Chondrocyte (in vitro differentiated cells): ENCODE data around the gene FIBCD1. TPM values are rescaled to one million over a fixed set of nuclear protein-coding genes. Genes with fewer than 3 reads are reported as not detected.

Source experiments
- DNase-seq: peaks from one replicate; pipeline ENCODE4 v3.0.0; 2021; ENCODE audit warnings: mixed read lengths, low spot score
- H3K27ac Mint-ChIP-seq: one replicate; pipeline ENCODE4 v1.8.0; 2021; ENCODE audit warnings: mild to moderate bottlenecking, moderate library complexity, mixed read lengths; ENCODE audit not compliant: unreplicated experiment
- H3K27me3 Mint-ChIP-seq: 2 replicates; pipeline ENCODE4 v1.8.0; 2021; ENCODE audit warnings: low read depth, mixed read lengths
- H3K36me3 Mint-ChIP-seq: 2 replicates; pipeline ENCODE4 v1.8.0; 2021; ENCODE audit warnings: low read depth, mixed read lengths
- H3K4me1 Mint-ChIP-seq: 2 replicates; pipeline ENCODE4 v1.8.0; 2021; ENCODE audit warnings: low read depth, mild to moderate bottlenecking, mixed read lengths
- H3K4me3 Mint-ChIP-seq: one replicate; pipeline ENCODE4 v1.8.0; 2021; ENCODE audit warnings: mild to moderate bottlenecking, moderate library complexity, mixed read lengths; ENCODE audit not compliant: unreplicated experiment
- H3K9me3 Mint-ChIP-seq: 2 replicates; pipeline ENCODE4 v1.8.0; 2021; ENCODE audit warnings: low read depth, mixed read lengths
- total RNA-seq: library from RNA; stranded (reverse); gene quantifications from 3 replicates; pipeline ENCODE4 v1.2.1, GENCODE V29; 2021
- TF ChIP-seq, protein P1 (sequence below): fragments of 200-600 bp; sonication (generic); IDR thresholded peaks from 2 replicates; pipeline ENCODE4 v1.5.0; 2021; ENCODE audit warnings: antibody characterized with exemption, mild to moderate bottlenecking, moderate library complexity

The FIBCD1 gene
- total RNA-seq, 1 donor from 2014 or later: 8.3 TPM

DNA sequence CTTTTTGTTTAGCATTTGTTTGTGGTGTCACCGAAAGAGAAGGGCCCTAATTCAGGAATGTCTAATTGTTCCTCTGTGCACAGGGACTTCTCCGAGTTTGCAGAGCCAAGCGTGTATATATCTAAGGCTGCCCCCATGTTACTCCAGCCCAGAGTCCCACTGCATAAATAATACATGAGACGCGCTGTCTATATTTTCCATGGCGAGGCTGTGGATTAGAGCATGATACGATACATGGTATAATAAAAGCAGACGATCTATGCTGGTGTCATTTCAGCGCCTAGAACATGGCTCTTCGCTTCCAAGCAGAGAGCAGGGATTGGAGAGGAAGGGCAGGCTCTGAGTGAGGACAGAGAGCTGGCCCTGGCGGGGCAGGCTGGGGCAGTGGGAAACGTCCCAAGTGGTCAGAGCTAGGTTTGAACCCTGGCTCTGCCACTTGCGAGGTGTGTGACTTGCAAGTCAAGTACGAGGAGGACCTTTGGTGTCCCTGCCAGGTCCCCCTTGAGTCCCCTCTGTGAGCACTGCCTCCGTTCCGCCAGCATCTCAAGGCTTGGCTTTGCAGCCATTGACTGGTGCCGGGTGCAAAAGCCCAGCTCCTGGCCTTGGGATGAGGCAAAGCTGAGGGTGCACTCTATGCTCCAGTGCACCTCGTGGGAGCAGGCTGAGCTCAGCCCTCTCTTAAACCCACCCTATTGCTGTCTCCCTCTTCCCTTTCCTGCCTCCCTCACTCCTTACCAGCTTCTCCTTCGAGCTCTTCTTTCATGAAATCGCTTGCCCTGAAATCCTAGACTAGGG is 40.7 kb upstream of the FIBCD1 start:
- Mint-ChIP-seq H3K4me1 (no peaks in the 10 kb centered on the region), H3K27me3 (peaks cover 7% of the 10 kb centered on the region), H3K27ac (no peak overlapping the region), H3K4me3 (no peak overlapping the region), H3K9me3 (no peaks in the 10 kb centered on the region), H3K36me3 (no peaks in the 10 kb centered on the region)
- no peak for DNase-seq
- TF ChIP-seq, protein P1, sequence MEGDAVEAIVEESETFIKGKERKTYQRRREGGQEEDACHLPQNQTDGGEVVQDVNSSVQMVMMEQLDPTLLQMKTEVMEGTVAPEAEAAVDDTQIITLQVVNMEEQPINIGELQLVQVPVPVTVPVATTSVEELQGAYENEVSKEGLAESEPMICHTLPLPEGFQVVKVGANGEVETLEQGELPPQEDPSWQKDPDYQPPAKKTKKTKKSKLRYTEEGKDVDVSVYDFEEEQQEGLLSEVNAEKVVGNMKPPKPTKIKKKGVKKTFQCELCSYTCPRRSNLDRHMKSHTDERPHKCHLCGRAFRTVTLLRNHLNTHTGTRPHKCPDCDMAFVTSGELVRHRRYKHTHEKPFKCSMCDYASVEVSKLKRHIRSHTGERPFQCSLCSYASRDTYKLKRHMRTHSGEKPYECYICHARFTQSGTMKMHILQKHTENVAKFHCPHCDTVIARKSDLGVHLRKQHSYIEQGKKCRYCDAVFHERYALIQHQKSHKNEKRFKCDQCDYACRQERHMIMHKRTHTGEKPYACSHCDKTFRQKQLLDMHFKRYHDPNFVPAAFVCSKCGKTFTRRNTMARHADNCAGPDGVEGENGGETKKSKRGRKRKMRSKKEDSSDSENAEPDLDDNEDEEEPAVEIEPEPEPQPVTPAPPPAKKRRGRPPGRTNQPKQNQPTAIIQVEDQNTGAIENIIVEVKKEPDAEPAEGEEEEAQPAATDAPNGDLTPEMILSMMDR: no peak

- Mint-ChIP-seq H3K27me3 (peaks cover 15% of the 10 kb centered on the region), H3K27ac (no peak overlapping the region), H3K36me3 (no peaks in the 10 kb centered on the region), H3K4me3 (no peak overlapping the region), H3K4me1 (no peaks in the 10 kb centered on the region), H3K9me3 (no peaks in the 10 kb centered on the region)
- TF ChIP-seq, protein P1: no peak
- DNase-seq: no peak
These were observed 38.8 kb upstream of the FIBCD1 start for GRCh38 chr9:130977811-130978221.

DNA sequence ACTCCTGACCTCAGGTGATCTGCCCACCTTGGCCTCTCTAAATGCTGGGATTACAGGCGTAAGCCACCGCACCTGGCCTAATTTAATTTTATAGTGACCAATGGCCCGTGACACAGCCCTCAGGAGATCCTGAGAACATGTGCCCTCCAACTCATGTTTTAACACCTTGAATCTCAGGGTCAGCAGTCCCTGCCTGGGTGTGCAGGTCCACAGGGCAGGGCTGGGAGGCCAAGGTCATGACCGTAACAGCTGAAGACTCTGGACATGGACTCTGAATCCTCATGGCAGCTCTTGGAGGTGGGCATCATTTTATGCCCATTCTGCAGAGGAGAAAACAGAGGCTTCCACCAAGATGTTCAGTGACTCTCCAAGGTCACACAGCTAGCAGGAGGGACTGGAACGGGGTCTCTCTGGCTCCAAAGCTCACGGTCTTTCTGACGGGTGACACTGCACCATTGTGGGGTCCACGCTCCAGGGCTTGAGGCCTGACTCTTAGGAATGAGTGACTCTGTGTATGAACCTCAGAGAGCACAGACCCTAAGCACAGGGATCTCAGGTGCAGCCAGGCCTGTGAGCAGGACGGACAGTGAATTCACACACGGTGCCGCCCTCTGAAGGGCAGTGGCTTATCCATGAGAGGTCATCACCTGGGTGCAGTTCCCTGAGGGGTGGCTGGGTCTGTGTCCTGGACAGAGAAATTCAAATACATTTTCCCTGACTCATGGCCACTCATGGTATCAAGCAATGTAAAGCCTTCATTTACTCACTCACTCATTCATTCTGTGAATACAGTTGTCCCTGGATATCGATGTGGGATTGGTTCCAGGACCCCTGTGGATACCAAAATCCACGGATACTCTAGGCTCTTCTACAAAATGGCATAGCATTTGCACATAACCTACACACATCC is 37.1 kb upstream of the FIBCD1 start:
- DNase-seq: no peak
- no peaks in the 10 kb centered on the region for H3K9me3 Mint-ChIP-seq
- no peak overlapping the region for H3K4me3 Mint-ChIP-seq
- no peaks in the 10 kb centered on the region for H3K36me3 Mint-ChIP-seq
- no peak overlapping the region for H3K27ac Mint-ChIP-seq
- peaks cover 27% of the 10 kb centered on the region for H3K27me3 Mint-ChIP-seq
- no peaks in the 10 kb centered on the region for H3K4me1 Mint-ChIP-seq
- TF ChIP-seq, protein P1: no peak

DNA sequence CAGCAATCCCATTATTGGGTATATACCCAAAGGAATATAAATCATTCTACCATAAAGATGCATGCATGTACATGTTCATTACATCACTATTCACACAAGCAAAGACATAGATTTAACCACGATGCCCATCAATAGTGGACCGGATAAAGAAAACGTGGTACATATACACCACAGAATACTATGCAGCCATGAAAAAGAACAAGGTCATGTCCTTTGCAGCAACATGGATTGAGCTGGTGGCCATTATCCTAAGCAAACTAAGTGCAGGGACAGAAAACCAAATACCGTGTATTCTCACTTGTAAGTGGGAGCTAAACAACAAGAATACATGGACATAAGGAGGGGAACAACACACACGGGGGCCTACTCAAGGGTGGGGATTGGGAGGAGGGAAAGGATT is 36.1 kb upstream of the FIBCD1 start:
- Mint-ChIP-seq H3K4me1 (no peaks in the 10 kb centered on the region), H3K27ac (no peak overlapping the region)

DNA sequence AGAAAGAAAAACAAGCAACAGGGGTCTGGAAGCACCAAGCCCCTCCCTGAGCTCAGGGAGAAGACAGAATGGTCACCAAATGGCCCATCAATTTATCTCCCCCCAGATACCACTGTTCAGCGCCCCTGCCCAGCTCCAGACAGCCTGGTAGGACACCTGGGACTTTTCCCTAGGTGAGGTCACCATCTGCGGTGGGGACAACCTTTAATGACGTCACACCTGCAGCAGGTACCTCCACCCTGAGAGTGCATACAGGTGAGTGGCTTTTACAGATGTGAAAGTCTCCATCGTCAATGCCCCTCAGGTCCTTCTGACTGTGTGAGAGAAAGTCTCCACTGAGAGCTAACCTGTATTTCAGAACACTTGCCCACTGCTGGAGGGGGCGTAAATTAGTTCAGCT is 35.6 kb upstream of the FIBCD1 start:
- TF ChIP-seq, protein P1: no peak
- H3K4me1 Mint-ChIP-seq: no peaks in the 10 kb centered on the region
- H3K9me3 Mint-ChIP-seq: no peaks in the 10 kb centered on the region
- no peaks in the 10 kb centered on the region for H3K36me3 Mint-ChIP-seq
- no peak overlapping the region for H3K4me3 Mint-ChIP-seq
- H3K27me3 Mint-ChIP-seq: peaks cover 23% of the 10 kb centered on the region
- DNase-seq: no peak
- H3K27ac Mint-ChIP-seq: no peak overlapping the region

More for the DNA sequence above, 36.1 kb upstream of the FIBCD1 start:
- H3K36me3 Mint-ChIP-seq: no peaks in the 10 kb centered on the region
- no peak for DNase-seq
- peaks cover 25% of the 10 kb centered on the region for H3K27me3 Mint-ChIP-seq
- H3K9me3 Mint-ChIP-seq: no peaks in the 10 kb centered on the region
- TF ChIP-seq, protein P1: no peak
- no peak overlapping the region for H3K4me3 Mint-ChIP-seq
